ENCODE data around the gene PFN3. TPM values are rescaled to one million over a fixed set of nuclear protein-coding genes. Genes with fewer than 3 reads are reported as not detected.

PFN3 gene
- total RNA-seq, 5 donors from 2014 or later (not counting 1 experiment from before 2014, with no cell fraction given), result not detected

DNA sequence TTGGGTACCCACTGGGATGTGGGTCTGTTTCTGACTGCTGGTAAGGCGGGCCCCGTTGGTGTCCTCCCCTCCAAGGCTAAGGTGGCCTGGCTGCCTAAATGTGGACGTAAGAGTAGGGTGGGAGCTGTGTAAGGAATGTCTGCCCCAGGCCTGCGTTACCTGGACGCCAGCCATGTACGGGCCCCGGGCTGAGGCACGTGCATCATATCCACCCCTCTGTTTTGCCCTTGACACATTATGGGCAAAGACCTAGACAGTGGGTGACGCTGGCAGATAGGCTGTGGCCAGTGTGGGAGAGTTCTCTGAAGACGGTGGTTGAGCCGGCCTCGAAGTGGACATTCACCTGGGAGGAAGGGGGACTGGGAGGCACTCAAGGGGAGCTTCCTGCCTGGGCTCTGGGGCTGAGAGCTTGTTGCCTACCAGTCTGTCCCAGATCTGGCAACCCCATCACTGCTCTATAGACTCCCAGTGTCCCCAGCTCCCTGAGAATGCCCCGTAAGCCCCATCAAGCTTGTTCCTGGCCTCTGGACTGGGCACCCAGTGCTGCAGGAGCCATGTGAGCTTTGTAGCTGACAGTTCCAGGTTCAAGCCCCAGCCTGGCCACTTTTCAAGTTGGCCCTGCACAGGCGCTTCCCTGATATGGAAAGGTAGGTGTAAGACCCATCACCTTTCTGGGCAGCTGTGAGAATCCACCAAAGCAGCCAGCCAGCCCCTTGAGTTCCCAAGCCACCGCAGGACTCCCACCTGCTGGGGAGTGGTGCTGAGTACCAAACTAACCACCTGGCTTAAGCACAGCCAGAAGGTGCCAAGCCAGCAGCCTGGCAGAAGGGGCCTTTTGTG, 42.9 kb upstream of the PFN3 start:
- H3K27me3 Mint-ChIP-seq, result no peaks in the 10 kb centered on the region
- Histone ChIP-seq H3K4me1 (ENCODE audit: control insufficient read depth in 1 of 2, extremely low read depth in 1 of 2, insufficient read depth in 2 of 2, low read length in 2 of 2) (peaks cover 31 to 83% of the 10 kb centered on the region in 2 experiments), H3K9me3 (no peaks in the 10 kb centered on the region), H3K27me3 (replicated peaks in 1 of 2; ENCODE audit: control insufficient read depth in 2 of 2, extremely low read depth in 1 of 2, insufficient read depth in 2 of 2, low read length in 1 of 2) (no peaks in the 10 kb centered on the region), H3K36me3 (ENCODE audit: control insufficient read depth in 2 of 2, extremely low read depth in 1 of 2, insufficient read depth in 1 of 2, low read length in 1 of 2) (peaks cover 12 to 46% of the 10 kb centered on the region in 2 donors), H3K4me3 (ENCODE audit: control insufficient read depth in 1 of 2, extremely low read depth in 1 of 2, low read length in 1 of 2) (no peak overlapping the region), H3K27ac (ENCODE audit: low read length) (peak overlapping the region; percentile 87)
- peaks cover 24% of the 10 kb centered on the region for H3K36me3 Mint-ChIP-seq
- no peak for ATAC-seq (replicated peaks in 1 of 4)
- POLR2A ChIA-PET, result interaction anchor here in 1 of 2 donors (0.6 to 1.2 kb wide), 2 partner anchors 16 to 71 kb away, joined by 3 read pairs; no protein-coding TSS in a partner anchor
- H3K9me3 Mint-ChIP-seq, result no peaks in the 10 kb centered on the region
- H3K4me1 Mint-ChIP-seq, result peaks cover 59 to 68% (median 65%) of the 10 kb centered on the region in 3 donors
- WGBS (ENCODE audit: insufficient coverage), result 90% methylated on average over 9 of the region's 15 CpGs
- H3K4me3 Mint-ChIP-seq, result no peak overlapping the region
- H3K27ac Mint-ChIP-seq, result peak overlapping the region; percentile 95
- DNase-seq, result peak in 1 of 35 experiments; percentile 5
- CTCF ChIA-PET, result interaction anchor here (0.7 to 5.0 kb wide), 5 partner anchors 12 to 53 kb away, joined by 3 to 24 read pairs (median 4); no protein-coding TSS in a partner anchor

DNA sequence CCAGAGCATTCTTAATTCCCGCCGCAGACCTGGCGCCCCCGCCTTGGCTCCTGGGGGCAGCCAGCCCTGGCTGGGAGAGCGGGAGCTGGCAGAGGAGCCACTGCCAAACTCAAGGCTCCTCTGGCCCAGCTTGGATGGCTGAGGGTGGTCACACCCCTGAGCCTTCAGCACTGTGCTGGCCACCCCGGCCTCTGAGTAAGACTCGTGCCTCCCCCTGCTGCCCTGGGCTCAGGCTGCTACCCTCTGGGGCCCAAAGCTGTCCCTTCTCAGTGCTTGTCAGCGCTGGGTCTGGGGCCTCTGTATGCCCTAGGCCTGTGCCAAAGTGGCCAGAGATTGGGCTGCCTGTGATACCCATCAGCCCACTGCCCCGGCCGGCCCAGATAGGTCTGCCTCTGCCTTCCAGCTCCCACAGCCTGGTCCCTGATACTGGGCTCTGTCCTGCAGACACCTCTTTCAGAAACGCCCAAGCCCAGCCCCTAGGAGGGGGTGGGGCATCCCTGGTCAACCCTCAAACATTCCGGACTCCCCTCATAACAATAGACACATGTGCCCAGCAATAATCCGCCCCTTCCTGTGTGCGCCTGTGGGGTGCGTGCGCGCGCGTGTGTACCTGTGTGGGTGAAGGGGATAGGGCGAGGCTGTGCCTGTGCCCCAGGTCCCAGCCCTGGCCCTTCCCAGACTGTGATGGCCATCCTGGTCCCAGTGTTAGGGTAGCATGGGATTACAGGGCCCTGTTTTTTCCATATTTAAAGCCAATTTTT, 41.8 kb upstream of the PFN3 start:
- Mint-ChIP-seq H3K4me1 (peaks cover 61 to 69% (median 67%) of the 10 kb centered on the region in 3 donors), H3K4me3 (no peak overlapping the region), H3K36me3 (peaks cover 32% of the 10 kb centered on the region), H3K9me3 (no peaks in the 10 kb centered on the region), H3K27ac (peak overlapping the region; percentile 12 to 52), H3K27me3 (no peaks in the 10 kb centered on the region)
- peaks cover 36 to 82% of the 10 kb centered on the region in 2 experiments for H3K4me1 ChIP-seq (ENCODE audit: control insufficient read depth in 1 of 2, extremely low read depth in 1 of 2, insufficient read depth in 2 of 2, low read length in 2 of 2)
- H3K9me3 ChIP-seq, result no peaks in the 10 kb centered on the region
- ATAC-seq (replicated peaks in 1 of 4) (no peak), DNase-seq (peak in 1 of 35 experiments; percentile 5)
- 96% methylated on average over 10 of the region's 20 CpGs for WGBS (ENCODE audit: insufficient coverage)
- no peak overlapping the region for H3K27ac ChIP-seq (ENCODE audit: low read length)
- peaks cover 12 to 57% of the 10 kb centered on the region in 2 donors for H3K36me3 ChIP-seq (ENCODE audit: control insufficient read depth in 2 of 2, extremely low read depth in 1 of 2, insufficient read depth in 1 of 2, low read length in 1 of 2)
- POLR2A ChIA-PET, result interaction anchor here (0.5 to 0.7 kb wide), 3 partner anchors 10 to 103 kb away, joined by 3 to 5 read pairs (median 3); no protein-coding TSS in a partner anchor
- H3K4me3 ChIP-seq (ENCODE audit: control insufficient read depth in 1 of 2, extremely low read depth in 1 of 2, low read length in 1 of 2), result no peak overlapping the region
- no peaks in the 10 kb centered on the region for H3K27me3 ChIP-seq (replicated peaks in 1 of 2; ENCODE audit: control insufficient read depth in 2 of 2, extremely low read depth in 1 of 2, insufficient read depth in 2 of 2, low read length in 1 of 2)
- CTCF ChIA-PET, result no interaction called here

DNA sequence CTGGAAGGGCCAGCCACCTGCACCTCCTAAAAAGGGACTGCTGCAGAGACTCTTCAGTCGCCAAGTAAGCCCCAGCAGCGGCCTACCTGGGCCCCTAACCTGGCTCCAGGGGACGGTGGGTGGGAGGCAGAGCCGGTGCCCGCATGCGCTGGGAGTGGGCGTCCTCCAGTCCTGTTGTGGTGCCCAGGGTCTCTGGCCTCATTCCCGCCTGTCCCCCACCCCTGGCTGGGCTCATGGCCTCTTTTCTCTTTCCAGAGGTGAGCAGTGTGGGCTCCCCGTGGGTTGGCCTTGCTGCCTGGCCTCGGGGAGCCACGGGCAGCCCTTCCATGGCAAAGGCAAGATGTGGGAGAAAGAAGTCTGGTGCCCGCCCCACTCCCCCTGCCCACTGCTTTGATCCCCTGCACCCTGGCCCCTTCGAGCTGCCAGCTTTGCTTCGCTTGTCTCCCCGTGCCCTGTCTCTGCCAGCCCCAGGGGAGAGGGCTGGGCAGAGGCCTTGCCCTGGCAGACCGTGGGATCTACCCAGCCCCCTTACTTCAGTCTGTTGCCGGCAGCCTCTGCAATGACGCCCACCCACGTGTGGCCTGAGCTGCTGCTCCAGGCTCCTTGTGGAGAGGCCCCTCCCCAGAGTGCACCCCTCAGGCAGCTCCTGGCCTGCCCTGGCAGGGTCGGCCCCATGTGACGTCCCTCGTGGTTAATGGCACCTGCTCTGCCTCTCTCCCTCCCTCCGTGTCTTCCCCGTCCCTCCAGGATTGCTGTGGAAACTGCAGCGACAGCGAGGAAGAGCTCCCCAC, 40.7 kb upstream of the PFN3 start:
- ChIA-PET POLR2A (interaction anchor here (0.5 to 1.5 kb wide), 4 partner anchors 10 to 104 kb away, joined by 3 to 9 read pairs (median 4); partner anchors contain the start of gene GRK6 (in 1 of the 2)), CTCF (interaction anchor here (1.2 to 1.7 kb wide), 2 partner anchors 9 to 38 kb away, joined by 3 to 6 read pairs; no protein-coding TSS in a partner anchor)
- H3K9me3 ChIP-seq, result no peaks in the 10 kb centered on the region
- DNase-seq (peak in 1 of 35 experiments; percentile 1), ATAC-seq (replicated peaks in 1 of 4) (no peak)
- no peaks in the 10 kb centered on the region for H3K27me3 ChIP-seq (replicated peaks in 1 of 2; ENCODE audit: control insufficient read depth in 2 of 2, extremely low read depth in 1 of 2, insufficient read depth in 2 of 2, low read length in 1 of 2)
- 85% methylated on average over 23 of the region's 26 CpGs for WGBS (ENCODE audit: insufficient coverage)
- no peaks in the 10 kb centered on the region for H3K27me3 Mint-ChIP-seq
- H3K27ac ChIP-seq (ENCODE audit: low read length), result peak overlapping the region; percentile 90
- H3K4me1 Mint-ChIP-seq, result peaks cover 63 to 76% (median 75%) of the 10 kb centered on the region in 3 donors
- no peak overlapping the region for H3K4me3 ChIP-seq (ENCODE audit: control insufficient read depth in 1 of 2, extremely low read depth in 1 of 2, low read length in 1 of 2)
- H3K36me3 ChIP-seq (ENCODE audit: control insufficient read depth in 2 of 2, extremely low read depth in 1 of 2, insufficient read depth in 1 of 2, low read length in 1 of 2), result peaks cover 14 to 66% of the 10 kb centered on the region in 2 donors
- H3K4me3 Mint-ChIP-seq, result no peak overlapping the region
- peak overlapping the region; percentile 79 to 89 for H3K27ac Mint-ChIP-seq
- H3K9me3 Mint-ChIP-seq, result no peaks in the 10 kb centered on the region
- H3K36me3 Mint-ChIP-seq, result peaks cover 38% of the 10 kb centered on the region
- H3K4me1 ChIP-seq (ENCODE audit: control insufficient read depth in 1 of 2, extremely low read depth in 1 of 2, insufficient read depth in 2 of 2, low read length in 2 of 2), result peaks cover 40 to 88% of the 10 kb centered on the region in 2 experiments

DNA sequence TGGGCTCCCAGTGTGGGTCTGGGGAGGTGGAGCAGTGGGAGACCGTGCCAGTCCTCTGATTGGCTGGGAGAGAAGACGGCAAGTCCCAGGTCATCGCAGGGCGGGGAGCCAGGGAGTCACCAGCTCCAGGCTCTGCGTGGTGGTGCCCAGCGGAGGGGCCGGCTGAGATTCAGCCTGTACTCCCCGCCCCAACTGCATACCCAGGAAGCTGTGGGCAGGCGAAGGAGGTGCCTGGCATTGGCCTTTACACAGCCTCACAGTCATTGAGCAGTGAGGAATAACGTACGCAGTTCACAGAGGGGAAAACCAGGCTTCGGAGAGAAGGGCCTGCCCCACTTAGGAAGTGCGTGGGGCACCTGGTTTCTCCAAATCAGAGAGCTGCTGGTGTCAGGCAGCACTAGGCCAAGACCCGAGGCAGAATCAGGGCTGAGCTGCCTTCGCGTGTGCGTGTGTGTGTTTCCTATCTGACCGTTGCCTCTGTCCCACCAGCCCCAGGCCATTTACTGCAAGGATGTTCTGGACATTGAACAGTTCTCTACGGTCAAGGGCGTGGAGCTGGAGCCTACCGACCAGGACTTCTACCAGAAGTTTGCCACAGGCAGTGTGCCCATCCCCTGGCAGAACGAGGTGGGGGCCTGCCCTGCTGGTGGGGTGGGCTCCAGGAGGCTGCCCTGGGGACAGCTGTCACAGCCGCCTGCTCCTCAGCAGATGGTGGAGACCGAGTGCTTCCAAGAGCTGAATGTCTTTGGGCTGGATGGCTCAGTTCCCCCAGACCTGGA, 39.9 kb upstream of the PFN3 start:
- DNase-seq, result peak in 29 of 35 experiments; percentile 10 to 82 (median 51)
- peaks cover 18 to 74% of the 10 kb centered on the region in 2 donors for H3K36me3 ChIP-seq (ENCODE audit: control insufficient read depth in 2 of 2, extremely low read depth in 1 of 2, insufficient read depth in 1 of 2, low read length in 1 of 2)
- no peaks in the 10 kb centered on the region for H3K9me3 Mint-ChIP-seq
- H3K27me3 Mint-ChIP-seq, result no peaks in the 10 kb centered on the region
- H3K4me1 ChIP-seq (ENCODE audit: control insufficient read depth in 1 of 2, extremely low read depth in 1 of 2, insufficient read depth in 2 of 2, low read length in 2 of 2), result peaks cover 37 to 88% of the 10 kb centered on the region in 2 experiments
- no peak overlapping the region for H3K4me3 ChIP-seq (ENCODE audit: control insufficient read depth in 1 of 2, extremely low read depth in 1 of 2, low read length in 1 of 2)
- H3K27ac Mint-ChIP-seq, result peak overlapping the region; percentile 81 to 89
- ChIA-PET POLR2A (interaction anchor here (1.3 to 1.5 kb wide), 2 partner anchors 9 to 14 kb away, joined by 3 to 9 read pairs; partner anchors contain the start of gene GRK6 (in 1 of the 2)), CTCF (interaction anchor here (0.6 to 1.7 kb wide), 4 partner anchors 9 to 37 kb away, joined by 3 to 6 read pairs (median 4); no protein-coding TSS in a partner anchor)
- 54% methylated on average over 23 of the region's 24 CpGs for WGBS (ENCODE audit: insufficient coverage)
- peak overlapping the region in 1 of 3 donors; percentile 44 for H3K4me3 Mint-ChIP-seq
- H3K9me3 ChIP-seq, result no peaks in the 10 kb centered on the region
- H3K27me3 ChIP-seq (replicated peaks in 1 of 2; ENCODE audit: control insufficient read depth in 2 of 2, extremely low read depth in 1 of 2, insufficient read depth in 2 of 2, low read length in 1 of 2), result no peaks in the 10 kb centered on the region
- H3K36me3 Mint-ChIP-seq, result peaks cover 40% of the 10 kb centered on the region
- H3K4me1 Mint-ChIP-seq, result peaks cover 60 to 71% (median 68%) of the 10 kb centered on the region in 3 donors
- peak; percentile 39 to 75 (median 40) for ATAC-seq (replicated peaks in 1 of 4)
- peak overlapping the region; percentile 90 for H3K27ac ChIP-seq (ENCODE audit: low read length)

DNA sequence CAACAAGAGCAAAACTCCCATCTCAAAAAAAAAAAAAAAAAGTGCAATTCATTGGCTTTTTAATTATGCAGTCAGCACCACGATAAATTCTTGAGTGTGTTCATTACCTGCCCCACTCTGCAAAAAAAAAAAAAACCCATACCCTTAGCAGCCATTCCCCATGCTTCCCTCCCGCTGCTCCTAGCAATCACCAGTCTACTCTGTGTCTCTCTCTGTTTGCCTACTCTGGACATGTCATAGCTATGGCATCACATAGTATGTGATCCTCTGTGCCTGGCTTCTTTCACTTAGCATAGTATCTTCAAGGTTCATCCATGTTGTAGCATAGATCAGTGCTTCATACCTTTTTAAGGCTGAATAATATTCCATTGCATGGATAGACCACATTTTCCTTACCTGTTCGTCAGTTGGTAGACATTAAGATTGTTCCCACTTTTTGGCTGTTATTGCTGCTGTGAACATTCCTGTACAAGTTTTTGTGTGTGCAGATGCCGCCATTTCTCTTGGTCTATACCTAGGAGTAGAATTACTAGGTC, 39.1 kb upstream of the PFN3 start:
- Mint-ChIP-seq H3K27me3 (no peaks in the 10 kb centered on the region), H3K4me1 (peaks cover 60 to 71% (median 61%) of the 10 kb centered on the region in 3 donors), H3K9me3 (no peaks in the 10 kb centered on the region), H3K4me3 (peak overlapping the region in 1 of 3 donors; percentile 44), H3K36me3 (peaks cover 40% of the 10 kb centered on the region), H3K27ac (peak overlapping the region; percentile 81 to 89)
- no peaks in the 10 kb centered on the region for H3K9me3 ChIP-seq
- no peaks in the 10 kb centered on the region for H3K27me3 ChIP-seq (replicated peaks in 1 of 2; ENCODE audit: control insufficient read depth in 2 of 2, extremely low read depth in 1 of 2, insufficient read depth in 2 of 2, low read length in 1 of 2)
- peak in 1 of 35 experiments; percentile 0 for DNase-seq
- no peak overlapping the region for H3K4me3 ChIP-seq (ENCODE audit: control insufficient read depth in 1 of 2, extremely low read depth in 1 of 2, low read length in 1 of 2)
- CTCF ChIA-PET, result interaction anchor here (0.6 to 1.7 kb wide), 7 partner anchors 8 to 62 kb away, joined by 3 to 6 read pairs (median 4); no protein-coding TSS in a partner anchor
- 92% methylated on average over 2 of the region's 4 CpGs for WGBS (ENCODE audit: insufficient coverage)
- peak overlapping the region; percentile 90 for H3K27ac ChIP-seq (ENCODE audit: low read length)
- no peak for ATAC-seq (replicated peaks in 1 of 4)
- POLR2A ChIA-PET, result interaction anchor here (0.6 to 1.5 kb wide), 2 partner anchors 8 to 91 kb away, joined by 3 to 5 read pairs; no protein-coding TSS in a partner anchor
- peaks cover 25 to 82% of the 10 kb centered on the region in 2 donors for H3K36me3 ChIP-seq (ENCODE audit: control insufficient read depth in 2 of 2, extremely low read depth in 1 of 2, insufficient read depth in 1 of 2, low read length in 1 of 2)
- peaks cover 34 to 88% of the 10 kb centered on the region in 2 experiments for H3K4me1 ChIP-seq (ENCODE audit: control insufficient read depth in 1 of 2, extremely low read depth in 1 of 2, insufficient read depth in 2 of 2, low read length in 2 of 2)

Measured in T-cell (primary cell).